Renal cortical epithelial cell (primary cell): ENCODE data around the gene KIF5B. TPM values are rescaled to one million over a fixed set of nuclear protein-coding genes. Genes with fewer than 3 reads are reported as not detected.
"Not testable (repeated sequence)": the region's sequence is repeated elsewhere in the genome, so short reads cannot be mapped to it uniquely, and the experiment has no call there.

Source experiments
- DNase-seq: peaks from one replicate; pipeline ENCODE4 v3.0.0-alpha.2; 2011; ENCODE audit warnings: low read depth
- total RNA-seq: library from RNA; depleted of rRNA; stranded (reverse); fragments of >200 nt; gene quantifications from 2 replicates; pipeline ENCODE4 v1.2.3, GENCODE V29; 2014

Gene KIF5B
- total RNA-seq, 1 donor from 2014 or later = 133 TPM

DNA sequence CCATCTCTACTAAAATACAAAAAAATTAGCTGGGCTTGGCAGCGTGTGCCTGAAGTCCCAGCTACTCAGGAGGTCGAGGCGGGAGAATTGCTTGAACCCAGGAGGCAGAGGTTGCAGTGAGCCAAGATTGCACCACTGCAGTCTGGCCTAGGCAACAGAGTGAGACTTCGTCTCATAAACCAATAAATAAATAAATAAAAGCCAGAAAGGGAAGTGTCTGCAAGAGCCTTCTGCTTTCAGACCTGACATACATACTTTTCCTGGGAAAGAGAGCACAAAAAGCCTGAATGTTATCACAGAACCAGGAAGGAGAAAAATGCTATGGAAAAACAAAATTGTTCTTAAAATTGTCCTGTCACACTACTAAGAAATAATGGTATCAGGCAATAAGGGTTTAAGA lies 4.1 kb upstream of the KIF5B start:
- DNase-seq = no peak

DNA sequence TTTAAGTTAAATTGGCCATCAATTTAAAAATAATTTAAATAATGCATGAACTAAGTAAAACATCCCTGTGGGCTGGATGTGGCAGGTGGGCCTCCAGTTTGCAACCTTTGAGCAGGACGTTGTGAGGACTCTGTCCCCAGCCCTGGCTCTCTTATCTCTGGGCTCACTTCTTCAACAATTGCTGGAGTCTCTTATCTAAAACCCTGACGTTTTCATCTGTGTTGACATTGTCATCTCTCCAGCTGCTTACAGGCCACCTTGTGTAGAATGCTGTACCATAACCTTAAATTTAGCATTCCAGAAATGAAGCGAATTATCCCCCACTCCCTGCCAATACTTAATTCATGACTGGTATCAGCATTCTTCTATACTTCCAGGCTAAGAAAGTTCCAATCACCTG lies 3.2 kb upstream of the KIF5B start:
- DNase-seq = no peak

DNA sequence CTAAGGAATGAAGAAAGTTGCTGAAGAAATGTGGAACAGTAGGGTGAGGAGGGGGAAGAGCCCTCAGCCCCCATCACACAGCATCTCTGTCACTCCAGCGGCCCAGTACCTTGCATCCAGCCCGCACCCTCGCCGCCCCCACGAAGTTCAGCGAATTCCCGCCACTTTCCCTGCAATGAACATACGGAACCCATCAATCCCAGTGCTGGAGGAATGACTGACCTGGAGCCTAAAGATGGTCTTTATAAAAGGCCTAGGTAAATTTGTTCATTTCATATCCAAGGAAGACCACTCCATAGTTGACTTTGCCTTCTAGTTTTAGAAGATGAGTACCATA lies 779 bp upstream of the KIF5B start:
- DNase-seq = no peak

DNA sequence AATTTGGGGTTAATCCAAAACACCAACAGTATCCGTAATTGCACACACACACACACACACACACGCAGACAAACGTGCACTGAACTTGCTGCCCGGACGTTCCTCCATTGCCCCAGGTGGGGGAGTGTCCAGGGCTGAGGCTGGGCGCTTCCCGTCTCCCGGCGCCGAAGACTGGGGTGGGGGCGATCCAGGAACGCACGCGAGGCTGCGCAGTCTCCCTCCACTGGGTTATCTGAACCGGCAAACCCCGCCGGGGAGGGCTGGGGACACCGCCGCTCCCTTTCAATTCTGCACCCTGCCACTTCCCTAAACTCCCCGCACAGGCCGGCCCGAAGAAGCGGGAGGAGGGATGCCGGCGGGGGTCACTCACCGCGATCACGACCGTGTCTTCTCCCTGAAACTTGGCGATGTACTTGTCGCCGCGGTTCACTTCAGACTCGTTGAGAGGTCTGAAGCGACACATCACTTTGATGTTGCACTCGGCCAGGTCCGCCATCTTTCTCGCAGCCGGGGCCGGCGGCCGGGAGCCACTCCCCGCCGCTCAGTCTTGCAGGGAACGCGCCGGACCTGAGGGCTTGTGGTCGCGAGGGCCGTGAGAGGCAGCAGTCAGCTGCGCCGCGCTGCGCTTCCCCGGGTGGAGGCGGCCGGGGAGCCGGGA lies 618 bp downstream of the KIF5B start:
- peak; percentile 25 for DNase-seq

DNA sequence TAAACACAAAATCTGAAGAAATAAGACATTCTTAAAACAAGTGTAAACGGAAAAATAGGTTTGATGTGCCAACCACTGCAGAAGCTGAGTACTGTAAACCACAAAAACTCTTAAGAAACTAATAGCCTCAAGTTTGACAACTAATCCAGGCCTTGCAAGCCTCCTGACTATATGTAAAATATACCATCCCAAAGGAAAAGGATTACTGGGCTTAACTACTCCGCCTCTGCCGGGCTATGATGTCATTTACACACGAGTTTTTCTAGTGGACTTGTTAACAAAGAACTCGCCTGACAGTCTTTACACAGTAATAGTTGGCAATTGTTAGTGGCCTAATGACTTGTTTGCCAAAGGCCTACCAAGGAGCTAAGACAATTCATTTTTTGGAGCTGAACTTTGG lies 2.1 kb downstream of the KIF5B start:
- peak; percentile 40 for DNase-seq

DNA sequence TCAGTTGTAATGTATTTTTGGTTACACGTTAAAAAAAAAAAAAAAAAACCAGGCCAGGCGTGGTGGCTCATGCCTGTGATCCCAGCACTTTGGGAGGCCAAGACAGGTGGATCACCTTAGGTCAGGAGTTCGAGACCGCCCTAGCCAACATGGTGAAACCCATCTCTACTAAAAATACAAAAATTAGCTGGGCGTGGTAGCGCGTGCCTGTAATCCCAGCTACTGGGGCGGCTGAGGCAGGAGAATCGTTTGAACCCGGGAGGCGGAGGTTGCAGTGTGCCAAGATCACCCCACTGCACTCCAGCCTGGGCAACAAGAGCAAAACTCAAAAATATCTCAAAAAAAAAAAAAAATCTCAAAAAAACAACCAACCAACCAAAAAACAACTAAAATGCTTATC lies 2.8 kb downstream of the KIF5B start:
- DNase-seq = not testable (repeated sequence)

DNA sequence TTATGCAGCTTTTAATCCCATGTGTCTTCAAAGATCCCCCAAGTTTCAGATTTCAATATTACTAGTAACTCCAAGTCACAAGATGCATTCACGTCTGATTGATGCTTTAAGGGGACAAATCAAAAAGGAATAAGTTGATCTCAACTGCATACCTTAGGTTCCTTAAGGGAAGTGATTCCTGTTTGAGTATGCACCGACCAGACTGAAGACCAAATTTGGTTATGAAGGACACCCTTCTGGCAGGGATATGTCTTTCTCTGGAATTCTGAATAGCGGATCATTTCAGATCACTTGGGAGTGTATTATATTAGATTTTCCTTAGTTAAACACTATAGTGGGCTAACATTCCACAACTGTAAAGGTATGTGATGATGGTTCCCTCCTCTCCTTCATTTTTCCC lies 4.3 kb downstream of the KIF5B start:
- no peak for DNase-seq

DNA sequence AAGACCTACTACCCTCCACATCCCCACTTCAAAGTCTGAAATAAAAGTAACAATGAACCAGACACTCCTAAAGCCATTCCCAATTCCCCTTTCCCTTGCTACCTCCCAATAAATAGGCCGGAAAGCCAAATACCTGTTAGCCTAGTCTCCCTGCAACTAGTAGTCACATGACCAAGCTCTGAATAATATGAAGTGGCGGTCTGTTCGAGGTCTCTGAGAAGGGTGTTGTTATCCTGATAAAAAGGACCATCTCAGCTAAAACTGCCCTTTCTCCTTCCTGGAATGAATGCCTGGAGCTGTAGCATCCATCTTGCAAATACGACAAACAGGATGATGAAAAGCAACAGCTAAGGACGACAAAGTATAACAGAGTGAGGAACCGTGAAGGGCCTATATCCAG lies 6.0 kb downstream of the KIF5B start:
- no peak for DNase-seq

DNA sequence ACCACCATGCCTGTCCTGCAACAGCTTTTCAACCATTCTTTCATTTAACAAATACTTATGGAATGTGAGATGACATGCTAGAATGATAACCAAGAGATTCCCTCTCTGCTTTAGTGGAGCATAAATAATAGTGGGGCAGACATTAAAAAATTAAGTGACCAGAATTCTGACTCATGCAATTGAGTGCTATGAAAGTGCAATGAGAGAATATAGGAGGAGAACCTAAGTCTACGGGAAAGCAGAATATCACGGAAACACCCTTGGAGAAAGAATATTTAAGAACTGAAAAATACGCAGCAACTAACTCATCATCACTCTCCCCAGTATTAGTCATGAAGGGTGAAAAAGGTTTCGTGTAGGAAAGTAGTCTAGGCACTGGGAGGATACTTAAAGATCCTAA lies 7.1 kb downstream of the KIF5B start:
- no peak for DNase-seq

DNA sequence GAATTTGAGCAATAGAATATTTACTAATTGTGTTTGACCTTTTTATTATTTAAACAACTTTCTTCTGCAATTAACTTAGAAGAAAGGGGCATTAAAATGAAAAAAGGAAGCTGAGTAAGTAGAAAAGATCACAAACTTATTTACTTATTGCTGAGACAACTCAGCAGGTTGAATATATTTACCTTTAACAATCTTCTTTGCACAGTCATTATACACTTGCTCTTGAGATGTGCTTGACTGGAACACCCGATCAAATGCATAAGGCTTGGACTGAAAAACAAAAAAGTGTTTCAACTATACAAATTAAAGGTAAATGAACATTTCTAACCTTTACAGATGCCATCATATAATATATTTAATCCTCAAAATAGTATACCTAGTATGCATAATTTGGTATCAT lies 7.9 kb downstream of the KIF5B start:
- DNase-seq = no peak

DNA sequence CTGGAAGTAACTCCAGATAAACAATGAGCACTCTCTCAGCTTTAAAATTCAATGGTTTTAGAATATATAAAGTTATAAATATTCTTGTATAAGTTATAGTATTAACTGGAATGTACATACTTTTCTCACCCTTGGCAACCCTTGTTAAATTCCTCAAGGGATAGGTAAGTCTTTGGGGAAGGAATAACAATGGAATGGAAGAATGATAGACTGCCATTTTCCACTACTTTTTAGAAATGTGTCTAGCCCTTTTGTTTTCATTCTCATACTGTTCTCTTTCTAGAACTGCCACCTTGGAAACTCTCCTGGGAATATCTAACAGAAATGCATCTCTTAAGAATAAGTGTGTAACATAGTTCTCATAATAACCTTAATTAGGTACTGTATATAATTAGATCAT lies 8.3 kb downstream of the KIF5B start:
- DNase-seq = no peak

DNA sequence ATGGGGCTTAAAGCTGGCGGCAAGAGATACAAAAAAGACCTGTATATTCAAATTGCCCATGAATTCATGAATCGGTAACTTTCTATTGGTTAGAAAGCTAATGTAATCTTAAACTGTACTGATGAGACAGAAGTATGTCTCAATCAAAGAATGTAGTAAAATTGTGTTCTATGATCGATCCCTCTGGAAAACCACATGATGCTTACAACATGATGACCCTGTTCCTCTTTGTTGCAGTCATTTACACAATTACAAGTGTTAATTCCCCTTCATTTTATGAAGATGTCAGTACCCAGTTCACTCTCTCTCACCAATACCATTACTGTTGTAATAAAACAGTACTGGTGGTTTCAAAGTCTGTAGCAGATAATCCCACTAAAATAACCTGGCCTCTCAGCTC lies 10.1 kb downstream of the KIF5B start:
- DNase-seq = no peak

DNA sequence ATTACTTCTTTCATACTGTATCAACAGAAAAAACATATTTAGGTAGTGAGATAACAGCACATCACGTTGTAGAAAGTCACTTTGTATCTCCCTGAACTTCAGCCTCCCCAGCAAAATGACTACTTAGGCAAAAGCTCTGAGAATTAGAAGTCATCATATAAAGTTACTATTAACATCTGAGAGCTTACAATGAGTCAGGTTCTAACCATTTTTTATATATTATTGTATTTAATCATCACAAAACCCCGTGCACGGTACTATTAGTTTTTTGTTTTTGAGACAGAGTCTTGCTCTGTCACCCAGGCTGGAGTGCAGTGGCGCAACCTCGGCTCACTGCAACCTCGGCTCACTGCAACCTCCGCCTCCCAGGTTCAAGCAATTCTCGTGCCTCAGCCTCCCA lies 13.5 kb downstream of the KIF5B start:
- DNase-seq = not testable (repeated sequence)

DNA sequence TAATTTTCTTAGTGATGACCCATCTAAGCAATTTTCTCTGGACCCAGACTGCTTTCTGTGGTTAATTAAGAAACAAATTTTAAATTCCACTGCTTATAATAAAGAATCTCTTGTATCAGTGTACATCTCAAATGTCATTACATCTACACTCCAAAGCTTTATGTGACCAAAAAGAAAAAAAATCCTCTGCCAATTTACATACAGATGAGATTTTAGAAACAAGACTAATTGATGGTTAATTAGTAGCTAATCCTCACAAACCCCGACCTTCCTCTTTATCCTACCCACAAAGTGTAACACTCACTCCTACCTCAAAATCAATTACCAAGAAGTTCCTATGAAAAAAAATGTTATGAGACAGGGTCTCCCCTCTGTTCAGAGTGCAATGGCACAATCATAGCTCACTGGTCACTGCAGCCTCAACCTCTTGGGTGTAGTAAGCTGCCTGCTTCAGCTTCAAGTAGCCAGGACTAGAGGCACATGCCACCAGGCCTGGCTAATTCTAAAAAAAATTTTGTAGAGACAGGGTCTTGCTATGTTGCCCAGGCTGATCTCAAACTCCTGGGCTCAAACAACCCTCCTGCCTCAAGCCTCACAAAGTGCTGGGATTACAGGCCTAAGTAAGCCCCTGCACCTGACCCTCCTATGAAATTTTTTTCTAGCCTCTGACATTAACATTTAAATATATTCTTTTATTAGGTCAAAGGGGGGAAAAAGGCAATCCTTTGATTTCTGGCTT lies 14.8 kb downstream of the KIF5B start:
- DNase-seq = no peak

DNA sequence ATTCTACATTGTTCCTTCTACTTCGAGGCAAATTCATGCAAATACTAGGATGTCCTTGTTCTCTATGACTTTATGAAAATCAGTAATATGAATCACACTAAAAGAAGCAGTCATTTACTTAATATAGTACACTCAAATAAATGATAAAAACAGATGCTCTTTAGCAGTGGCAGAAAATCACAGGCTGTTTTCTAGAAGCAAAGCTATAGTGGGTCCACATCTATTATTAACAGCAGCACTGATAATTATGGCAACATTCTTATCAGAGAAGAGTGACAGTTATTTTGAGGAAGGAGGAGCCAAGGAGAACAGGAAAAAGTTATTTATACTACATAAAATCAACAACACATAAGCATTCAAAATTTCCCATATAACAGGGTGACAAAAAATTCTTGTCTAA lies 16.5 kb downstream of the KIF5B start:
- no peak for DNase-seq

DNA sequence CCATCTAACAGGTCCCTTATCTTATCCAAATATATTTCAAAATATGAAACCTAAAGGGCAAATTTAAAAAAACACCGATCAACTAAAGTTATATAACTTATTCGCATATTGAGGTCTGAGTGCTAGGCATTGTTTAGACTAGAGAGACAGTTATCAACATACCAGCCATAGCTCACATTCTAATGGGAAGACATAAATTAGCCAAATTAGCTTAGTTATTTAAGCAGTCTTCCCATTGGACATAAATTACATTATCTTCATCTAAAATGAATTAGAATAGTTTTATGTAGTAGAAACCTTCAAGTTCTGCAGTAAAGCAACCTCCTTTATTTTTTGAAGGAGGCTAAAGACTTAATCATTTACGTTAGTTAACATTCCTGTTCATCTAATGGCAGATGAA lies 17.4 kb downstream of the KIF5B start:
- DNase-seq = no peak

DNA sequence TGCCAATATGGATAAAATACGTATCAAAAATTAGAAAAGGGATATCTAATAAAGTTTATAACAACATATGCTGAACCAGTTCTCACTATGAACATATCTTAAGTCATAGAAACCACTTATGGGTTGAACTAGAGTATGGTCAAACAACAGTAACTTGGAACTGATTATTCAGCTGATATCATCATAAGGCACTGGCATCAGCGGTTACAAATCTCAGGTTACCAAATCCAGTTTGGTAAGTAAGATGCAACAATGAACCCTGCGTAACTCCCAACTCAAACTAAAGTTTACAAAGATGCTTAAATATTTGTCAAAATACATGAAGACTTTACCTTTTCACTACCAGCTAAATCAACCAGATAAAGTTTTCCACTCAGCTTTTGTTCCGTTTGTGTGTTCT lies 19.3 kb downstream of the KIF5B start:
- DNase-seq = no peak

DNA sequence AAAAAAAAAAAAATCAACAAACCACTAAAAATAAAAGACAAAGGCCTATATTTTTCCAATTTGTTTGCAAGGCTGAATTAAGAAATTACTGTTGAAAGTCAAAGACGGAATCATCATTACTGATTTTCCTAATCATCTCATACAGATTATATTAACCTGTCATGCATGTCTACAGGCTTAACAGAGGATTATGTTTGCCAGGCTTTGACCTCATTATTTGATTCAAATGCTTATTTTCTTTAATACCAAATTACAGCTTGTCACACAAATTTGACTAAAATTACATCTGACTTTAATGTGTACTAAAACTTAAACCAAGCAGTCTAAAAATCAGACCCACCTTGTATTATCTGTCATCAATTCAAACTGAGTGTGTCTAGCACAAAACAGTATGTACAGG lies 21.2 kb downstream of the KIF5B start:
- DNase-seq = no peak

DNA sequence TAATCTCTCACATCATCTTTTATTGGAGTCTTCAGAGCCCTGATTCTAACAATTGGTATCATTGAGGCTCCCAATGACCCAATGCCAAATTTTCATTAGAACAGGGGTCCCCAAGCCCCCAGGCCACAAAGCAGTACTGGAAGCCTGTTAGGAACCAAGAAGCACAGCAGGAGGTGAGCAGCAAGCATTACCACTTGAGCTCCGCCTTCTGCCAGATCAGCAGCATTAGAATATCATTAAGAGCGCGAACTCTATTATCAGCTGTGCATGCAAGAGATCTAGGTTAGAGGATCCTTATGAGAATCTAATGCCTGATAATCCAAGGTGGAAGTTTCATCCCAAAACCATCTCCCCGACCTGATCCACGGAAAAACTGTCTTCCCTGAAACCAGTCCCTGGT lies 23.1 kb downstream of the KIF5B start:
- DNase-seq = no peak

DNA sequence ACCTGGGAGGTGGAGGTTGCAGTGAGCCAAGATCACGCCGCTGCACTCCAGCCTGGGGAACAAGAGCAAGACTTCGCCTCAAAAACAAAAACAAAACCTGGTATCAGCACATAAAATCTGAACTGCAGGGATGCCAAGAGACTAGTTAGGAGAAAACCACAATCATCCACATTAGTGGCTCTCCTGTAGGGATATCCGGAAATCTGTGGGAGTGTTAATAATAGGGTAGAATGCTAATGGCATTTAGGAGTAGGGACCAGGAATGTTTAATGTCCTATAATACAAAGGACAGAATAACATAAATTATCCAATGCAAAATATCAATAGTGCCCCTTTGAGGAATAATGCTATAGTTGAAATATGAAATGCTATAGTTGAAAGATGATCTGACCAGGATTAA lies 24.3 kb downstream of the KIF5B start:
- DNase-seq = no peak

DNA sequence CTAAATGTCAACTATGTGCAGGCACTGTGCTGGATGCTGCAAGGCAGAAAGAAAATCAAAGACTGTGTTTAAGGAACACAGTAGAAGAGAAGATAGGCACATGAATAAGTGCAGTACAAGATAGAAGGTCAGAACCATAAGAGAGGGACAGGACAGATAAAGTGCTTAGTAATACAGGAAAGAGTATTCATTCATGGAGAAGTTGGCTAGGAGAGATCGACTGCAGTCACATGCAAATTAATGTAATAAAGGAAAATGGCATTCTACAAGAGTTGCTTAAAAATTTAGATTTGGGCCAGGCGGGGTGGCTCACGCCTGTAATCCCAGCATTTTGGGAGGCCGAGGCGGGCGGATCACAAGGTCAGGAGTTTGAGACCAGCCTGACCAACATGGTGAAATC lies 24.8 kb downstream of the KIF5B start:
- DNase-seq = no peak

DNA sequence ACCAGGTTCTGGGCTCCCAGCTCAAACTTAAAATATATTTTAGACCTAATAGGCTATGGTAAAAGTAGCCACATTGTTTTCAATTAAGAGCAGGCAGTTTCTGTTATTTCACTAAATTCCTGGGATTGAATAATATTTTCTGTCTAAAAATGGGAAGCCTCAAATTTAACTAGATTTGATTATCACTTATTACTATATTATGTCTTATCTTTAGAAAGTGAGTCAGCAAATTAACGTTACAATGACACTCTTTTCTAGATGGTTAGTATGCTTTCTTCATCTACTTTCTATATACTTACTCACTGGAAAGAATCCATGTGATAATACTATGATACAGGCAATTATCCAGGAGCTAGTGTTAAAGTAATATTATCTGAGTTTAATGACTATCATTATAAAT lies 27.5 kb downstream of the KIF5B start:
- no peak for DNase-seq

DNA sequence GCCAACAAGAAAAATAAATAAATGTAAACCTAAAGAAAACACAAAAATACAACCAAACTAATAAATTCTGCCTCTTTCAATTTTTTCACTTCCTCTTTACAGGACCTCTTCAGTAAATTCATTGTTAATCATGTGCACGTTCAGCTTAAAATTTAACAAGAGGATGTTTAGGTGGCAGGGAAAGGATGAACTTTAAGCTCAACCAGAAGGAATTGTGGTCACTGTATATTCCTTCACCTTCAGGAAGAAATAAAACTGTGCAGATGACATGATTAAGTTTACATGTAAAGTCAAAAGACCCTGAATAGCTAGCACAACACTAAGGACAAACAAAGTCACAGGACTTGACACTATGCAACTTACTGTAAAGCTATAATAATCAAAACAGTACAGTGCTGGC lies 33.0 kb downstream of the KIF5B start:
- peak; percentile 22 for DNase-seq

DNA sequence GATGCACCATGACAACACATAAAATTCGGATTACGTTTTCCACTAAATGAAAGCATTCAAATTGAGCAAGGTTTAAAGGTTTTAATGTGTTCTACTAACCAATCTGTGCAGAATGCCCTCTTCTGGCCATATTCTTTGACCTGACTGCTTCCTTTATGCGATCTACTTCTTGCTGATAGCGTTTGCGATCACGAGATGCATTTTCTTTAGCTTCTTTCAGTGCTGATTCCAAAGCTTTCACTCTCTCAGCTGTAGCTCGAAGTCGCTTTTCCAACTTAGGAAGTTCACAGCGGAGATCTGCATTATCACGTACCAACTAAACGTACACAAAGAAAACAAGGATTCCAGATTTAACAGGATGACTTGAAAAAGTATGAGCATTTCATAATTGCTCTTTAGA lies 39.2 kb downstream of the KIF5B start:
- no peak for DNase-seq
